Osteoblast (primary cell): ENCODE measurements around the gene INPP5B. TPM values are rescaled to one million over a fixed set of nuclear protein-coding genes. Genes with fewer than 3 reads are reported as not detected.

ENCODE experiments used
- DNase-seq: peaks from one replicate; pipeline ENCODE4 v3.0.0; 2011; ENCODE audit warnings: low spot score, mixed read lengths; ENCODE audit not compliant: insufficient read length; ENCODE audit errors: missing footprints
- H2AFZ ChIP-seq: 2 replicates; pipeline ENCODE4 v1.6.0; 2011; ENCODE audit warnings: mild to moderate bottlenecking, low read length
- H3K27ac ChIP-seq: 2 replicates; pipeline ENCODE4 v1.5.1; 2011; ENCODE audit warnings: mild to moderate bottlenecking, low read depth, low read length, moderate library complexity
- H3K27me3 ChIP-seq: 2 replicates; pipeline ENCODE4 v1.6.0; 2012; ENCODE audit warnings: mild to moderate bottlenecking, control low read depth, inconsistent platforms, low read length, moderate library complexity; ENCODE audit not compliant: insufficient read depth
- H3K36me3 ChIP-seq: 2 replicates; pipeline ENCODE4 v1.5.1; 2011; ENCODE audit warnings: mild to moderate bottlenecking, low read length, control low read depth, moderate library complexity; ENCODE audit not compliant: insufficient read depth
- H3K4me1 ChIP-seq: 2 replicates; pipeline ENCODE4 v1.5.1; 2011; ENCODE audit warnings: mild to moderate bottlenecking, low read length, control low read depth, moderate library complexity; ENCODE audit not compliant: insufficient read depth
- H3K4me2 ChIP-seq: 2 replicates; pipeline ENCODE4 v1.6.0; 2011; ENCODE audit warnings: mild to moderate bottlenecking, low read length; ENCODE audit not compliant: insufficient read depth
- H3K4me3 ChIP-seq: fragments of 200-600 bp; sonication (generic); 3 replicates; pipeline ENCODE4 v1.5.1; 2012; ENCODE audit warnings: mild to moderate bottlenecking, low read length, inconsistent platforms; ENCODE audit not compliant: insufficient read depth
- H3K79me2 ChIP-seq: 2 replicates; pipeline ENCODE4 v1.6.0; 2012; ENCODE audit warnings: mild to moderate bottlenecking, low read length, control low read depth, inconsistent platforms; ENCODE audit not compliant: insufficient read depth
- H3K9me3 ChIP-seq: 2 replicates; pipeline ENCODE4 v1.5.1; 2011; ENCODE audit warnings: low read depth, low read length, control low read depth
- H4K20me1 ChIP-seq: 2 replicates; pipeline ENCODE4 v1.6.0; 2012; ENCODE audit warnings: mild to moderate bottlenecking, low read length, control low read depth; ENCODE audit not compliant: insufficient read depth
- total RNA-seq: library from RNA; depleted of rRNA; stranded (reverse); fragments of >200 nt; gene quantifications from 2 replicates; pipeline ENCODE4 v1.2.3, GENCODE V29; 2012
- TF ChIP-seq, protein P1 (sequence below): IDR thresholded peaks from 2 replicates; pipeline ENCODE4 v1.5.1; 2011; ENCODE audit warnings: mild to moderate bottlenecking, low read depth, low read length, moderate library complexity; ENCODE audit errors: extremely low read depth

Gene INPP5B
- total RNA-seq, 1 donor = 39.4 TPM

DNA sequence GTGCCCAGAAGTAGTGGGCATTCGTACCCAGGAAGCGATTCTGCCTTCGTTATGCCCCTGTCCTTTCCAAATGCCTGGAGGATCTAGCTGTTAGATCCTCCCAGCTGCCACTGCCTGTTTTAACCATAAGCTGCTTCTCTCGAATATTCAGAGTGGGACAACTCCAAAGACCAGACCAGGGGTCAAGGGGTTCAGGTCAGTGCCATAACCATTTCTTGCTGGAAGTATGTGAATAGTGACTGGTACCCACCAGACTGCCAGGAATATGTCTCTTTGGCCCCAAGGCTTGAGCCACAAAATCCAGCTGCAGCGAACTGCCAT is 86.5 kb downstream of the INPP5B start:
- H4K20me1 ChIP-seq = peaks cover 8% of the 10 kb centered on the region
- H3K27me3 ChIP-seq = no peaks in the 10 kb centered on the region
- TF ChIP-seq, protein P1, sequence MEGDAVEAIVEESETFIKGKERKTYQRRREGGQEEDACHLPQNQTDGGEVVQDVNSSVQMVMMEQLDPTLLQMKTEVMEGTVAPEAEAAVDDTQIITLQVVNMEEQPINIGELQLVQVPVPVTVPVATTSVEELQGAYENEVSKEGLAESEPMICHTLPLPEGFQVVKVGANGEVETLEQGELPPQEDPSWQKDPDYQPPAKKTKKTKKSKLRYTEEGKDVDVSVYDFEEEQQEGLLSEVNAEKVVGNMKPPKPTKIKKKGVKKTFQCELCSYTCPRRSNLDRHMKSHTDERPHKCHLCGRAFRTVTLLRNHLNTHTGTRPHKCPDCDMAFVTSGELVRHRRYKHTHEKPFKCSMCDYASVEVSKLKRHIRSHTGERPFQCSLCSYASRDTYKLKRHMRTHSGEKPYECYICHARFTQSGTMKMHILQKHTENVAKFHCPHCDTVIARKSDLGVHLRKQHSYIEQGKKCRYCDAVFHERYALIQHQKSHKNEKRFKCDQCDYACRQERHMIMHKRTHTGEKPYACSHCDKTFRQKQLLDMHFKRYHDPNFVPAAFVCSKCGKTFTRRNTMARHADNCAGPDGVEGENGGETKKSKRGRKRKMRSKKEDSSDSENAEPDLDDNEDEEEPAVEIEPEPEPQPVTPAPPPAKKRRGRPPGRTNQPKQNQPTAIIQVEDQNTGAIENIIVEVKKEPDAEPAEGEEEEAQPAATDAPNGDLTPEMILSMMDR = no peak
- H3K4me1 ChIP-seq = peaks cover 9% of the 10 kb centered on the region
- H3K36me3 ChIP-seq = peaks cover 33% of the 10 kb centered on the region
- no peak overlapping the region for H2AFZ ChIP-seq
- H3K9me3 ChIP-seq = no peaks in the 10 kb centered on the region
- H3K4me2 ChIP-seq = peak overlapping the region; percentile 96
- DNase-seq = no peak
- H3K27ac ChIP-seq = peak overlapping the region; percentile 96
- H3K79me2 ChIP-seq = peaks cover 33% of the 10 kb centered on the region
- H3K4me3 ChIP-seq = peak overlapping the region; percentile 99

DNA sequence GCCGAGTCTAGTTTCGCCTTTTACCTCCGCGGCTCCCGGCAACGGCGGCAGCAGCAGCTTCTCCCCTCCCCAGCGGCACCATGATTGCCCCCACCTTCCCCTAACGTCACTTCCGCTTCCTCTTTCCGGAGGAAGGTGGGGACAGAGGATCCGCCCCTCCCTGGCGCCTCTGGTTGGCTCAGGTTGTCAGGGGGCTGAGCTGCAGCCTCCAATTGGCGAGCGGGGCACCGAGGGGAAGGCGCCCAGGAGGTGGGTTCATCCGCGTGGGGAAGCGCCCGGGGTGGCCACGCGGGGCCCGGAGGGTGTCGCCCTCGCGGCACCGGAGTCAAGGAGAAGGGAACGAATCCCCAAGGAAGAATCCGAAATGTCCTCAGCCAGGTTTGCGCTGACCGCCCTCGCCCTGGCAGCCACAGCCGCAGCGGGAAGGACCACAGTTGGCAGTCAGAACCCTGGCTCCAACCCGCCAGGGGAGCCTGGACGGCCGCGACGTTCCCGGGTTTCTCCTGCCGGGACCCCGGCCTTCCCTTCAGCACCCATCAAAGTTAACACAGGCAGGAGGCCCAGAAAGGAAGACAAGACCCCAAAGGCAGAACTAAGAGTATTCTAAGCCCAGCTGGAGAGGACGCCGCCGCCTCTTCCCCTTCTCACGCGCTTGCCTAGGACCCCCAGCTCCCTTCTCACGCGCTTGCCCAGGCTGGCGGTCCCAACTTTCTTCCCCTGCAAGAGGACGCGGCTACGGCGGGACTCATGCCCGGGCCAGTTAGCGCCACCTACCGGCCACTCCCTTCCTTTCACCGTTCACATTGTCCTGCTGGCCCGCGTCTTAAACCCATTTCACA is 87.1 kb downstream of the INPP5B start, which contains the start of gene MTF1:
MTF1 (minus strand) TSS at position 86 of the 839 bp plus-strand sequence. CDS start 1,934 bp downstream, outside the sequence.
- H4K20me1 ChIP-seq = peaks cover 8% of the 10 kb centered on the region
- DNase-seq = peak; percentile 98
- H3K4me2 ChIP-seq = peak within 1 kb of the TSS; percentile 96
- TF ChIP-seq, protein P1 = peak; percentile 92
- H3K4me3 ChIP-seq = peak within 1 kb of the TSS; percentile 99
- peaks cover 9% of the 10 kb centered on the region for H3K4me1 ChIP-seq
- H3K27me3 ChIP-seq = no peaks in the 10 kb centered on the region
- peak within 1 kb of the TSS; percentile 96 for H3K27ac ChIP-seq
- H3K79me2 ChIP-seq = peaks cover 37% of the 10 kb centered on the region
- H3K9me3 ChIP-seq = no peaks in the 10 kb centered on the region
- peak within 1 kb of the TSS; percentile 89 for H2AFZ ChIP-seq
- peaks cover 36% of the 10 kb centered on the region for H3K36me3 ChIP-seq

DNA sequence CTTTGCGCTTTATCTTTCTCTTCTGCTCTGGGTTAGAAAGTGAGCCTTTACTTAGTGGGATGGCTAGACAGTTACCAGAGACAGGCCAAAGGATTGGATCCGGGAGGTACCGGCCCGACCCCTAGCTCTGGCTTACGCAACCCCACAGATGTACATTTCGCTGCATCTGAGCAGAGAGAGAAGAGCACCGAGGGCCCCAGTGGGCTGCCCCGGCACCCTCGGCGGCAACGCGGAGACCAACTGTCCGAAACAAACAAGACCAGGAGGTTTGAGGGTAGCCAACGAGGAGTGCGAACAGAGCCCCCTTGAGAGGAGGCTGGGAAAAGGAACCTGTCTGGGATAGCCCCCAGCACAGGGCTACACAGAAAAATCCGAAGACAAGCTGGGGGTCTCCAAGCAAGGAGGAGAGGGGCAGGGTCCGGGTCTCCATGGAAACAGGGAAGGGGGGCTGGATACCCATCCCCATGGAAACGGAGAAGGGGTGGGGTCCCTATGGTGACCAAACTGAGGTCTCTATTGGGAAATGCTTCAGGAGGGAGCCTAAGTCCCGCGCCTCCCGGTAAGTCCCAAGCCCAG is 87.8 kb downstream of the INPP5B start:
- H3K27me3 ChIP-seq = no peaks in the 10 kb centered on the region
- peaks cover 11% of the 10 kb centered on the region for H4K20me1 ChIP-seq
- peaks cover 29% of the 10 kb centered on the region for H3K36me3 ChIP-seq
- peak overlapping the region; percentile 96 for H3K27ac ChIP-seq
- H3K4me1 ChIP-seq = peaks cover 9% of the 10 kb centered on the region
- H3K4me3 ChIP-seq = peak overlapping the region; percentile 99
- H3K4me2 ChIP-seq = peak overlapping the region; percentile 96
- no peaks in the 10 kb centered on the region for H3K9me3 ChIP-seq
- DNase-seq = no peak
- TF ChIP-seq, protein P1 = no peak
- peak overlapping the region; percentile 89 for H2AFZ ChIP-seq
- peaks cover 44% of the 10 kb centered on the region for H3K79me2 ChIP-seq

DNA sequence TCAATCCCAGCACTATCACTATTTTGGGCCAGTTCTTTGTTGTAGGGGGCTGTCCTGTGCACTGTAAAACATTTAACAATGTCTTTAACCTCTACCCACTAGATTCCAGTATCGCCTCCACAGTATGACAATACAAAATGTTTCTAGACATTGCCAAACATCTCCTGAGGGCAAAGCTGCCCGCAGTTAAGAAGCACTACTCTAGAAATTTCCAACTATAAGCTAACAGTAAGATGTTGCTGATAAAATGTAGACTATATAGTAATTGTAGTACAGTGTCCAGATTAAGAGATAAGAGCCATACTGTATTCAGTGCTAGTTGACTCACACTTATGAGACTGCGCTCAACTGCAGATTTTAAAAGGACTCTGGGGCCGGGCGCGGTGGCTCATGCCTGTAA is 92.4 kb downstream of the INPP5B start:
- Histone ChIP-seq H3K9me3 (no peaks in the 10 kb centered on the region), H3K4me3 (no peak overlapping the region), H3K36me3 (peaks cover 22% of the 10 kb centered on the region), H2AFZ (no peak overlapping the region), H3K27me3 (no peaks in the 10 kb centered on the region), H3K4me1 (peaks cover 9% of the 10 kb centered on the region), H4K20me1 (peaks cover 29% of the 10 kb centered on the region), H3K4me2 (no peak overlapping the region), H3K79me2 (peaks cover 86% of the 10 kb centered on the region), H3K27ac (no peak overlapping the region)
- TF ChIP-seq, protein P1 = no peak
- no peak for DNase-seq
